IMR-90 (cell line): Measurements from ENCODE around the gene ANO2.

Experiments
- MAZ ChIP-seq: IDR thresholded peaks from 2 replicates; pipeline ENCODE4 v1.6.1; 2012; ENCODE audit warnings: low read depth, mild to moderate bottlenecking, low read length, improper control_type of control experiment, moderate library complexity, borderline replicate concordance
- TF ChIP-seq, protein P1 (sequence below): conservative IDR thresholded peaks from 2 replicates; pipeline ENCODE4 v1.5.1; 2012; ENCODE audit warnings: mild to moderate bottlenecking, low read depth, low read length, improper control_type of control experiment
- TF ChIP-seq, protein P2 (sequence below): fragments of 150-350 bp; IDR thresholded peaks from 2 replicates; pipeline ENCODE4 v1.6.1; 2017; ENCODE audit warnings: mild to moderate bottlenecking, antibody characterized with exemption, low read length, low read depth

DNA sequence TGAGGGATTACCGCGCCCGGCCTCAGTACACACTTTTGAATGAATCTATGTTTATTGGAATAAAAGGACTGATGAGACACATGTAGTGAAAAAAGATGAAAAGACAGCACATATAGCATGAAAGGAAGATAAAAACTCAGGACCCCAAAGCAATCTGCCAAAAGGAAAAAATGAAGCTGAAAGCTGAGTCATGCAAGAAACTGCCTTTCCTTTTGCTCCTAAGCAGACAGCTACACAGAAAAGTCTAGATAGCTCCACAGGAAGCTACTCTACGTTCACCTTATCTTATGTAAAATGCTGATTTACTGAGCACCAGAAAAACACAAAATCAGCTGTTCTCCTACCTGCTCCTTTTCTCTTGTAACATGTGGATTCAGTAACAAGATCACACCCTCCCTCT, 384.8 kb downstream of the ANO2 start:
- TF ChIP-seq, protein P1, sequence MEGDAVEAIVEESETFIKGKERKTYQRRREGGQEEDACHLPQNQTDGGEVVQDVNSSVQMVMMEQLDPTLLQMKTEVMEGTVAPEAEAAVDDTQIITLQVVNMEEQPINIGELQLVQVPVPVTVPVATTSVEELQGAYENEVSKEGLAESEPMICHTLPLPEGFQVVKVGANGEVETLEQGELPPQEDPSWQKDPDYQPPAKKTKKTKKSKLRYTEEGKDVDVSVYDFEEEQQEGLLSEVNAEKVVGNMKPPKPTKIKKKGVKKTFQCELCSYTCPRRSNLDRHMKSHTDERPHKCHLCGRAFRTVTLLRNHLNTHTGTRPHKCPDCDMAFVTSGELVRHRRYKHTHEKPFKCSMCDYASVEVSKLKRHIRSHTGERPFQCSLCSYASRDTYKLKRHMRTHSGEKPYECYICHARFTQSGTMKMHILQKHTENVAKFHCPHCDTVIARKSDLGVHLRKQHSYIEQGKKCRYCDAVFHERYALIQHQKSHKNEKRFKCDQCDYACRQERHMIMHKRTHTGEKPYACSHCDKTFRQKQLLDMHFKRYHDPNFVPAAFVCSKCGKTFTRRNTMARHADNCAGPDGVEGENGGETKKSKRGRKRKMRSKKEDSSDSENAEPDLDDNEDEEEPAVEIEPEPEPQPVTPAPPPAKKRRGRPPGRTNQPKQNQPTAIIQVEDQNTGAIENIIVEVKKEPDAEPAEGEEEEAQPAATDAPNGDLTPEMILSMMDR, result no peak
- TF ChIP-seq MAZ, result no peak
- TF ChIP-seq, protein P2, sequence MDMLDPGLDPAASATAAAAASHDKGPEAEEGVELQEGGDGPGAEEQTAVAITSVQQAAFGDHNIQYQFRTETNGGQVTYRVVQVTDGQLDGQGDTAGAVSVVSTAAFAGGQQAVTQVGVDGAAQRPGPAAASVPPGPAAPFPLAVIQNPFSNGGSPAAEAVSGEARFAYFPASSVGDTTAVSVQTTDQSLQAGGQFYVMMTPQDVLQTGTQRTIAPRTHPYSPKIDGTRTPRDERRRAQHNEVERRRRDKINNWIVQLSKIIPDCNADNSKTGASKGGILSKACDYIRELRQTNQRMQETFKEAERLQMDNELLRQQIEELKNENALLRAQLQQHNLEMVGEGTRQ, result no peak
